Measurements from ENCODE around the gene TIGD1.
"Not testable (repeated sequence)": the region's sequence is repeated elsewhere in the genome, so short reads cannot be mapped to it uniquely, and the experiment has no call there.

Gene TIGD1

DNA sequence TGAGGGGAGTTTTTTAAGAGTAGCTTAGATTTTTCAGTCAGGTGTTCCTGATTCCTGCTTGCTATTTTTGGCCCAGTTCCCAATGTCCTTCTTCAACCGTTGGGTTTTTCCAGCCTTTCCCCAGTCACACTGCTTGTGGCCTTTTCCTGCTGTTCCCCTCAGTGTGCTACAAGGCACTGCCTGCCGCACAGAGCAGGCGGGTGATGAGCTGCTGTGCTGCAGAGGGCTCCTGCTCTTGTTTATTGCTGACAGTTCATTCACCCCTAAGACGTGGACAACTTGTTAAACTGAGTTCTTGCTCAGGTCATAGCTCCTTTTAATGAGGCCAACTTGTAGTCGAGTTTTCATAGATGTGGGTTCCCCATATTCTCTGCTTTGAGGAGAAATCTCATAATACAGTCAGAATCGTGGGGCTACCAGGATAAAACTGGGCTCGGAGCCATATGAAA lies 20.7 kb upstream of the TIGD1 start:
- H3K4me3 ChIP-seq = no peak overlapping the region
- TF ChIP-seq Cebpa-rat (IDR thresholded peaks at IDR 0.05) = no peak
- no peaks in the 10 kb centered on the region for H4K20me1 ChIP-seq
- peaks cover 93% of the 10 kb centered on the region for H3K36me3 ChIP-seq
- H3K9me3 ChIP-seq = no peaks in the 10 kb centered on the region
- no peak overlapping the region for H3K27ac ChIP-seq
- no peak overlapping the region for H3K9ac ChIP-seq
- H3K4me2 ChIP-seq = no peak overlapping the region
- peaks cover 3% of the 10 kb centered on the region; the same call in 1 of the 2 replicates for H3K4me1 ChIP-seq
- H3K27me3 ChIP-seq = no peaks in the 10 kb centered on the region

DNA sequence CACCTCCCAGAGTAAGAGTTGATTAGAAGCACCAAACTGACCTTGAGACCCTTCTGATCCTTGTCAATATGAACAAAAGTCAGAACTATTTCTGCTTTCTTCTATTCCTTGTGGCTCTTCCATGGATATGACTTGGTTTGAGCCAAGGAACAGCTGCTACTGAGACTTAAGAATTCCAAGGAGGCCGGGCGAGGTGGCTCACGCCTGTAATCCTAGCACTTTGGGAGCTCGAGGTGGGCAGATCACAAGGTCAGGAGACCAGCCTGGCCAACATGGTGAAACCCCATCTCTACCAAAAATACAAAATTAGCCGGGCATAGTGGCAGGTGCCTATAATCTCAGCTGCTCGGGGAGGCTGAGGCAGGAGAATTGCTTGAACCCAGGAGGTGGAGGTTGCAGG lies 20.1 kb upstream of the TIGD1 start:
- H4K20me1 ChIP-seq, H3K9me3 ChIP-seq, H3K4me3 ChIP-seq, H3K27ac ChIP-seq, H3K9ac ChIP-seq, H3K4me2 ChIP-seq, H3K4me1 ChIP-seq, H3K27me3 ChIP-seq: not testable (repeated sequence)
- H3K36me3 ChIP-seq = peaks cover 99% of the 10 kb centered on the region

DNA sequence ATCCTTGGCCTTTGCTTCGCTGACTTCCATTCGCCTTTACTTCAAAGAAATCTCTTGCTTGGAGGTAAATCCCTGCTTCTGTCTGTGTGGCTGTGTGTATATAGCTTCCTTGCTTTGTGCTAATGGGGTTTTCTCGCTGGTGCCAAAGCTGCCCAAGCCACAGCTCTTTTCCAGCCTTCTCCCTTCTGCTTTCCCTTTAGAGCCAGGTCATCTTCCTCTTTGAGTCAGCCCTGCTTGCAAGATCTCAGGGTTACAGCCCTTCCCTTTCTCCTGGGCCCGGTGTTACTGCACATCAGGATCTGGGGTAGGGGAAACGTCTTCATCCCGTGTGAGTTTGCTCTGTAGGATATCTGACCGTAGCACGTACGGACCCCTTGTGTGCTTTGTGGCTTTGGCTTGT lies 19.2 kb upstream of the TIGD1 start:
- no peaks in the 10 kb centered on the region for H3K4me1 ChIP-seq
- H4K20me1 ChIP-seq = no peaks in the 10 kb centered on the region
- H3K9ac ChIP-seq = no peak overlapping the region
- no peaks in the 10 kb centered on the region for H3K9me3 ChIP-seq
- no peak overlapping the region for H3K4me2 ChIP-seq
- peaks cover 100% of the 10 kb centered on the region for H3K36me3 ChIP-seq
- no peaks in the 10 kb centered on the region for H3K27me3 ChIP-seq
- H3K27ac ChIP-seq = no peak overlapping the region
- no peak overlapping the region for H3K4me3 ChIP-seq
- TF ChIP-seq Cebpa-rat (IDR thresholded peaks at IDR 0.05) = no peak

DNA sequence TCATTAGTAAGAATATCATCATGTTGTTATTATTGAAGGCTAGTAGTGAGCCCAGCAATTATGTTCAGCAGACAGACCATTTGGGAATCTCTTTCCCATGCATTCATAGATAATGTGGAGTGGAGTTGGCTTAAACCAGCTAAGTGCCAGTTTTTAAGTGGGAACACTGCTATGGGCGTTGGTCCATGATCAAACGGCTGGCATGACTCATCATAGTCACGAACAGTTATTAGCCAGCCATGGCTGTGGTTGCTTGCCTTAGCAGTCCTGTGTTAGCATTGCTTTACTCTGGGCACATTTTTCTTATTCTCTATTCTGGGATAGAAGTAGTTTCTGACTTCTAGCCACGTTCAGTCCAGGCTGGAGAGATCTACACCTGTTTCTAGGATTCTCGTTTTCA lies 17.8 kb upstream of the TIGD1 start:
- H4K20me1 ChIP-seq = 0 out of 2 replicates have a peak, but pooled peaks cover 6% of the 10 kb centered on the region
- H3K36me3 ChIP-seq = peaks cover 100% of the 10 kb centered on the region
- no peaks in the 10 kb centered on the region for H3K9me3 ChIP-seq
- TF ChIP-seq Cebpa-rat (IDR thresholded peaks at IDR 0.05) = no peak
- no peak overlapping the region for H3K4me2 ChIP-seq
- no peaks in the 10 kb centered on the region for H3K27me3 ChIP-seq
- no peak overlapping the region for H3K27ac ChIP-seq
- no peaks in the 10 kb centered on the region for H3K4me1 ChIP-seq
- H3K4me3 ChIP-seq = no peak overlapping the region
- H3K9ac ChIP-seq = no peak overlapping the region

DNA sequence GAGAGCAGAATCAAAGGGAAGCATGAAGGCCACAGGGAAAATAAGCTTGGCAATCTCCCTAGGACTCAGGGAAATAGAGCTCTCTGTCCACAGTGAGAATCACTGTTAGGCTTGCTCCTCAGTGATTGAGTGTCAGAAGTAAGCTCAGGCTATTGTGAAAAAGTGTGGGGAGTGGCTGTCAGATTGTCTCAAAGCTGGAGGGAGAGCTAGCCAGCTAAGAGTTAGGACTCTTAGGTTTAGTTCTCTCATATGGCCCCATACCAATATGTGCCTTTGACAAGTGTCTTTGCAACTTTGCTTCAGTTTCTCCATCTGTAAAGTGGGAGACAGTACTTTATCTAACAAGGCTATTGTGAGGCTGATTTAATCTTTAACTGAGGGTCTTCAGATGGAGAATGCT lies 17.4 kb upstream of the TIGD1 start:
- H3K4me1 ChIP-seq = no peaks in the 10 kb centered on the region
- H3K27me3 ChIP-seq = no peaks in the 10 kb centered on the region
- H3K9ac ChIP-seq = no peak overlapping the region
- H4K20me1 ChIP-seq = peaks cover 8% of the 10 kb centered on the region; the same call in 1 of the 2 replicates
- H3K27ac ChIP-seq = no peak overlapping the region
- H3K9me3 ChIP-seq = no peaks in the 10 kb centered on the region
- peaks cover 100% of the 10 kb centered on the region for H3K36me3 ChIP-seq
- no peak for TF ChIP-seq Cebpa-rat (IDR thresholded peaks at IDR 0.05)
- H3K4me2 ChIP-seq = no peak overlapping the region
- H3K4me3 ChIP-seq = no peak overlapping the region

DNA sequence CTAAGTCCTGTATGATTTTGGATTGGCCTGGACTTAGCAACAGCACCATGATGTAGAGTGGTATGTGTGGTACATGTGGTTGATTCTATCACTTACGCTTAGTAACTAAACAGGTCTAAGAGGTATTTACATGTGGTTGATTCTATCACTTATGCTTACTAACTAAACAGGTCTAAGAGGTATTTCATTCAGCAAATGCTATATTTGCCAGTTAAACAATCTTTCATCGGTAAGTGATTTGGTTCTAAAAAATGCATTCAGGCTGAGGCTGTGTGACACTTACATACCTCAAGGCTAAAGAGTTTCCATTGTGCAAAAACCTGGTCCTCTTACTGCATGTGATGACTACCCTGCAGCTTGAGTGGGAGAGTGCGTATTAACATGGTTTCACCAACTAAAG lies 13.2 kb upstream of the TIGD1 start:
- Histone ChIP-seq H3K4me3 (no peak overlapping the region), H3K27ac (no peak overlapping the region), H3K27me3 (no peaks in the 10 kb centered on the region), H3K4me2 (no peak overlapping the region), H3K9me3 (no peaks in the 10 kb centered on the region), H4K20me1 (peaks cover 14% of the 10 kb centered on the region; the same call in 1 of the 2 replicates), H3K36me3 (peaks cover 96% of the 10 kb centered on the region), H3K9ac (no peak overlapping the region), H3K4me1 (no peaks in the 10 kb centered on the region)
- TF ChIP-seq Cebpa-rat (IDR thresholded peaks at IDR 0.05) = no peak

DNA sequence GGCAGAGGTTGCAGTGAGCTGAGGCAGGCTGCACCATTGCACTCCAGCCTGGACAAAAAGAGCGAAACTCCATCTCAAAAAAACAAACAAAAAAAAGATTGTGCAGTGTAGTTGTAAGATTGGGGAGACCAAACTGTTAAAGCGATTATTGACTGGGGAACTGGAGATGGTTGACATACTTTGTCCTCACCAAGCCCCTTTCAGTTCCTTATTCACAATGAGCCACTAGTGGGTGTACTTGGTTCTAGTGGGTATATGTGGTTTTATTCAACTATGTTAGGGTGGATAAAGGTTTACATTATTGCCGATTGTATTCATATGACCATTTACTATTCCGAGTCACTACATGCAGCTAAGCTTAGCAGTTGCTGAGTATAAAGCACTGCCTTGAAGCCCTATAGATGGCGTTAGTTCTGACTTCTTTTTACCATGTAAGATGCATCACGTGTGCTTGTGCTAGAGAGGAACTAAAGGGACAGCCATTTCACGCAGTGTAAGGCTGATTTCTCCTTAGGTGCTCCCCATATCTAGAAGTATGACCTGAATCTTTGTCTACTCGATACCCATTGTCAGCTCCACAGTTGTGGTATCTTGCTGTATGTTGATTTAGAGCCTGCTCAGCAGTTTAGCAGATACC lies 12.3 kb upstream of the TIGD1 start:
- Histone ChIP-seq H3K4me3 (no peak overlapping the region), H3K4me2 (no peak overlapping the region), H3K36me3 (peaks cover 96% of the 10 kb centered on the region), H3K9me3 (no peaks in the 10 kb centered on the region), H3K27me3 (no peaks in the 10 kb centered on the region), H4K20me1 (peaks cover 19% of the 10 kb centered on the region; the same call in 1 of the 2 replicates), H3K27ac (no peak overlapping the region), H3K4me1 (no peaks in the 10 kb centered on the region), H3K9ac (no peak overlapping the region)
- no peak for TF ChIP-seq Cebpa-rat (IDR thresholded peaks at IDR 0.05)

DNA sequence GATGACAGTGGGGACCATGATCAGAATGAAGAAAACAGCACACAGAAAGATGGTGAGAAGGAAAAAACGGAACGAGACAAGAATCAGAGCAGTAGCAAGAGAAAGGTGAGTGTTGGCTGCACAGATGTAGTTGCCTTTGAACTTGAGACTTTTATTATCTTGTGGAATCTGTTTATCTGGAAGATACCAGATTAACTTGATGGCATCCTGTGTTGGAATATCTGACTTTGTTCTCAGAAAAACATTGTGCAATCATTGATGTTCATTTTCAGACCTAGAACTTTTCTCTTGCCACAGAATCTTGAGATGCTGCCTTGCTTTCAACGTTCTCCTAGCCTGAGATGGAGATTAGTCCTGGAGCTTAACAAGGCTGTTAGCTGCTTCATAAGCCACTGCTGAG lies 6.1 kb upstream of the TIGD1 start:
- no peak overlapping the region for H3K4me2 ChIP-seq
- no peak for TF ChIP-seq Cebpa-rat (IDR thresholded peaks at IDR 0.05)
- H3K27me3 ChIP-seq = no peaks in the 10 kb centered on the region
- no peak overlapping the region for H3K27ac ChIP-seq
- peaks cover 91% of the 10 kb centered on the region for H3K36me3 ChIP-seq
- H4K20me1 ChIP-seq = peaks cover 65% of the 10 kb centered on the region
- peaks cover 9% of the 10 kb centered on the region for H3K4me1 ChIP-seq
- no peaks in the 10 kb centered on the region for H3K9me3 ChIP-seq
- no peak overlapping the region for H3K9ac ChIP-seq
- no peak overlapping the region for H3K4me3 ChIP-seq

DNA sequence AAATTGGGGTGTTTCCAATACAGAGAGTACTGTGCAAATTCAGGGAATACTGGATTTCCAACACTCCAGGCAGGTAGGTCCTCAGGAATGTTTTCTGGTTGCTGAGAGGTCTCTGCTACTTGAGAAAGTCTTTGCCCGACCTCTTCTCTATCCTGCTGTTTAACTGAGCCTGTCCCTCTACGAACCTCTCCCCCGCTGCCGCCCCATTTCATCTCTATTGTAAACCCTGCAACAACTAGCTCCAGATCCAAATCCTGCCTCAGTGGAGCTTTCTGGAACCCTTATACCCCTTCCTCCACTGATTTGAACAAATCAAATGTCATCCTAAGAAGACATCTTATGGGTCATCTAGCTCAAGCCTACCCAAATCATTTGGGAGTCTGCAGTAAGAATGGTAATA lies 1.4 kb upstream of the TIGD1 start:
- Histone ChIP-seq H4K20me1 (peaks cover 64% of the 10 kb centered on the region), H3K36me3 (peaks cover 74% of the 10 kb centered on the region), H3K27ac (peak overlapping the region; percentile 95; the same call in 1 of the 2 replicates), H3K4me3 (peak overlapping the region; percentile 89), H3K27me3 (no peaks in the 10 kb centered on the region), H3K9ac (peak overlapping the region; percentile 99), H3K9me3 (peaks cover 22% of the 10 kb centered on the region), H3K4me2 (peak overlapping the region; percentile 93), H3K4me1 (peaks cover 28% of the 10 kb centered on the region)
- TF ChIP-seq Cebpa-rat (IDR thresholded peaks at IDR 0.05) = no peak

DNA sequence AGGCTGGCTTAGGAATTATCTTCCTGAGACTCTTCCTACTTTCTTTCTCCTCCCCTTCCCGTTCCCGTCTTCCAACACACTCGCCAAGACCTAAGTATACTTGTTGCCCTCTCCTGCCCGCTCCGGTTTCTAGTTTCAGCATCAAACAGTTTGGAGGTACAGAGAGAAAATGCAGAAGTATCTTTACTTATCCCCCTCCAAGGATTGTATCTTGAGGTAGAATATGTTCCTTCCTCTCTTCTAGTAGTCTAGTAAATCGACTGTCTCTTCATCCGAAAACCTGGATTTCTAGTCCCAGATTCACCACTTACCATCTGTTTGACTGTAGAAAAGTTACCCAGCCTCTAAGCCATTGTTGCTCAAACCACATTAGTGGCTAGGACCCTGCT lies 887 bp upstream of the TIGD1 start:
- peak overlapping the region; percentile 89 for H3K4me3 ChIP-seq
- peaks cover 34% of the 10 kb centered on the region for H3K4me1 ChIP-seq
- TF ChIP-seq Cebpa-rat (IDR thresholded peaks at IDR 0.05) = no peak

More for the DNA sequence above, 887 bp upstream of the TIGD1 start:
- peaks cover 64% of the 10 kb centered on the region for H4K20me1 ChIP-seq
- peaks cover 74% of the 10 kb centered on the region for H3K36me3 ChIP-seq
- peak overlapping the region; percentile 93 for H3K4me2 ChIP-seq
- peaks cover 22% of the 10 kb centered on the region for H3K9me3 ChIP-seq
- H3K27me3 ChIP-seq = no peaks in the 10 kb centered on the region
- H3K9ac ChIP-seq = peak overlapping the region; percentile 99
- peak overlapping the region; percentile 95 for H3K27ac ChIP-seq
